Left lung (tissue), 10 donors: ENCODE data around the gene MUS81. TPM values are rescaled to one million over a fixed set of nuclear protein-coding genes. Genes with fewer than 3 reads are reported as not detected.

Experiments used
- ATAC-seq: fragments of 200-7000 bp; cut with Tn5 transposase; one replicate; pipeline ENCODE4 v1.9.1; 2020; ENCODE audit warnings: moderate library complexity
- DNase-seq, 4 donors: peaks; one replicate each; pipeline ENCODE4 v3.0.0-alpha.2; 2013 to 2020
- H3K27ac ChIP-seq, 2 donors: fragments of 200-600 bp; sonication (generic) in 1 of 2; one replicate each; pipeline versions ENCODE4 v1.5.0 to v1.8.0; 2020 to 2021
- H3K27me3 ChIP-seq, 2 donors: fragments of 200-600 bp; sonication (generic) in 1 of 2; one replicate each; pipeline versions ENCODE4 v1.5.0 to v1.8.0; 2020 to 2021
- H3K36me3 ChIP-seq, 2 donors: fragments of 200-600 bp; sonication (generic) in 1 of 2; one replicate each; pipeline versions ENCODE4 v1.5.0 to v1.8.0; 2020 to 2021
- H3K4me1 ChIP-seq, 2 donors: fragments of 200-600 bp; one replicate each; pipeline ENCODE4 v1.8.0; 2021
- H3K4me3 ChIP-seq, 2 donors: fragments of 200-600 bp; sonication (generic) in 1 of 2; one replicate each; pipeline versions ENCODE4 v1.5.0 to v1.8.0; 2020 to 2021; ENCODE audit warnings: mild to moderate bottlenecking in 1 of 2
- H3K9me3 ChIP-seq, 2 donors: fragments of 200-600 bp; sonication (generic) in 1 of 2; one replicate each; pipeline versions ENCODE4 v1.5.0 to v1.8.0; 2020 to 2021
- intact Hi-C, 2 donors: fragments of 100-400 bp; cut with DNase I; formaldehyde crosslinking; loops; one replicate each; pipeline versions ENCODE4 v1.11.2 to v1.14.2; 2022
- polyA plus RNA-seq, 6 donors: library from polyadenylated mRNA; unstranded; fragments of 120-200 nt; gene quantifications; one replicate each; pipeline ENCODE4 v1.2.1, GENCODE V29; 2013; ENCODE audit not compliant: insufficient read length in 6 of 6
- total RNA-seq, 2 donors: library from RNA; stranded (reverse); fragmentation: NEBNext Ultra II Directional; extraction: Animal tissue kit (Norgen Biotek cat#: 25700); gene quantifications; one replicate each; pipeline ENCODE4 v1.2.1, GENCODE V29; 2021
- TF ChIP-seq, protein P1 (sequence below), 2 donors: fragments of 200-600 bp; sonication (generic) in 1 of 2; IDR thresholded peaks; one replicate each; pipeline versions ENCODE4 v1.5.0 to v1.8.0; 2021; ENCODE audit warnings: antibody characterized with exemption in 2 of 2
- donor health status: DM: no; HTN: yes; CAD: no.
- donor health status: DM: no; HTN: no; CAD: no.

The MUS81 gene
- total and polyA plus RNA-seq, 8 donors: 43.4 to 55.0 (median 50.9) TPM

DNA sequence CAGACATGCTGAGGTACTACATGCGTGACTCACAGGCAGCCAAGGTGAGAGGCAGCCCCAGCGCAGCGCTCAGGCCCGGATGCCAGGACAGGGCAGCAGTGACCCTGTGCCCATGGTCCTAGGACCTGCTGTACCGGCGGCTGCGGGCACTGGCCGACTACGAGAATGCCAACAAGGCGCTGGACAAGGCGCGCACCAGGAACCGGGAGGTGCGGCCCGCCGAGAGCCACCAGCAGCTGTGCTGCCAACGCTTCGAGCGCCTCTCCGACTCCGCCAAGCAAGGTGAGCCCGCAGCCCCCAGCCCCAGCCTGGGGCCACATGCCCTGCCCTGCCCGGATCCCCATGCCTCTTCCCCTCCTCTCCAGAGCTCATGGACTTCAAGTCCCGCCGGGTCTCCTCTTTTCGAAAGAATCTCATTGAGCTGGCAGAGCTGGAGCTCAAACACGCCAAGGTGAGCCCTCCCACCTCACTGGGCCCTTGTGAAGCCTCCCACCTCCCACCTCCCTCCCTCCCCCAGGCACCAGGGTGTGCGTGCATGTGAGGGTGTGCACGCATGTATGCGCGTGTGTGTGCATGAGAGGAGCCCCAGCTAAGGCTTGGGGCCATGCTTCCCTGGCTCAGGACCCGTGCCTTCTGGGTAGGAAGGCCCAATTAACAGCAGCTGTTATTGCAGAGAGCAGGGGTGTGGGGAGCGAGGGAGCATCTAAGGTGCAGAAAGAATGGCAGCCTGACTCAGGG, 7.6 kb upstream of the MUS81 start:
- TF ChIP-seq, protein P1, sequence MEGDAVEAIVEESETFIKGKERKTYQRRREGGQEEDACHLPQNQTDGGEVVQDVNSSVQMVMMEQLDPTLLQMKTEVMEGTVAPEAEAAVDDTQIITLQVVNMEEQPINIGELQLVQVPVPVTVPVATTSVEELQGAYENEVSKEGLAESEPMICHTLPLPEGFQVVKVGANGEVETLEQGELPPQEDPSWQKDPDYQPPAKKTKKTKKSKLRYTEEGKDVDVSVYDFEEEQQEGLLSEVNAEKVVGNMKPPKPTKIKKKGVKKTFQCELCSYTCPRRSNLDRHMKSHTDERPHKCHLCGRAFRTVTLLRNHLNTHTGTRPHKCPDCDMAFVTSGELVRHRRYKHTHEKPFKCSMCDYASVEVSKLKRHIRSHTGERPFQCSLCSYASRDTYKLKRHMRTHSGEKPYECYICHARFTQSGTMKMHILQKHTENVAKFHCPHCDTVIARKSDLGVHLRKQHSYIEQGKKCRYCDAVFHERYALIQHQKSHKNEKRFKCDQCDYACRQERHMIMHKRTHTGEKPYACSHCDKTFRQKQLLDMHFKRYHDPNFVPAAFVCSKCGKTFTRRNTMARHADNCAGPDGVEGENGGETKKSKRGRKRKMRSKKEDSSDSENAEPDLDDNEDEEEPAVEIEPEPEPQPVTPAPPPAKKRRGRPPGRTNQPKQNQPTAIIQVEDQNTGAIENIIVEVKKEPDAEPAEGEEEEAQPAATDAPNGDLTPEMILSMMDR (IDR thresholded peaks at IDR 0.05): no peak
- DNase-seq (peak in 1 of 4 donors; percentile 80), ATAC-seq (no peak)
- H3K27me3 ChIP-seq: no peaks in the 10 kb centered on the region
- intact Hi-C loops: no loop called here
- no peaks in the 10 kb centered on the region for H3K9me3 ChIP-seq
- no peak overlapping the region for H3K27ac ChIP-seq
- H3K4me1 ChIP-seq: peaks cover 8 to 32% of the 10 kb centered on the region in 2 donors
- peaks cover 6 to 60% of the 10 kb centered on the region in 2 donors for H3K36me3 ChIP-seq
- H3K4me3 ChIP-seq: no peak overlapping the region

DNA sequence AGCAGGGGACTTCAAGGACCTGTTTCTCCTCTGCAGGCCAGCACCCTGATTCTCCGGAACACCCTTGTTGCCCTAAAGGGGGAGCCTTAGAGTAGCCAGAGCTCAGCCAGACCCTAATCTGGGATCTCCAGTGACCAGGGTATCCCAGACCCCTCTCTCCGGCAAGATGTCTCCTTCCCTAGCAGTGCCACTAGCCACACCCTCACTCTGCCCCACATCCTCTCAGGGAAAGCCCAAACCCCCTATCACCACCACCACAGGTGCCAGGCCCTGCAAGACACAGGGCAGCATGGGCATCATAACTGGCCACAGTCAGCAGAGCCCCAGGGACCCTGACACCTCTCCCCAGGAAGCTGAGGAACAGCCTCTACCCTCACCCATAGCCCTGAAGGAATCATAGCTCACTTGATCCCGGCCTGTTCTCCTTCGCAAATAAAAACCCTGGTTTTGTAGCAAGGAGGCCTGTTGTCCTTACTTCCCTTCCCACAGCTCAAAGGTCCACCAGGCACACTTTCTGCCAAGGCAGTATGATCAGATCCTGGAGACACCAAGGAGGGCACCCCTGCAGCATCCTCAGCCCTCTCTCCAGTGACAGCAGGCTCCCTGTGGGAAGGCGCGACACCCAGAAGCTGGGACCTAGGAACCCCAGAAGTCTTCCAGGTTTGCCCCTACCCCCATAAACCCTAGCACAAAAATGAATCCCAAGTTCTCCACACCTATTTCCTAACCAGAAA, 6.8 kb upstream of the MUS81 start:
- peaks cover 6 to 60% of the 10 kb centered on the region in 2 donors for H3K36me3 ChIP-seq
- intact Hi-C loops: no loop called here

DNA sequence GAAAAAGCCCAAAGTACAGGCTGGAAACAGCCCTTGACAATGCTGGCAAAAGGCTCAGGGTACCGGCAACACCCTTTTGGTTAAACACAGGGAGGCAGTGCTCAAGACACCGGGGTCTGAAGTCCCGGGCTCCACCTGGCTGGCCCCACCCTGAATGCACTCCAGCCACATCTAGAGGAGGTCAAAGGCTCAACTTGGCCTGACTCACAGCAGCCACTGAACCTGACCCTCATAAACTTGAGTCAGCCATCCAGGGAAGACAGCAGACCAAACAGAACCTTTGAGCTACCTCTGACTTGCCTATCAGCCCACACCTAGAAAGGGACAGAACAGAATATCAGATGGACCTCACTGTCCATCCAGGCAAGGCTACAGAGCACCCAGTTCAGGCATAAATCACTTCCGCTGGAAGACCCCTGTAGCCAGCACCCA, 6.1 kb upstream of the MUS81 start:
- Histone ChIP-seq H3K4me3 (no peak overlapping the region), H3K27me3 (no peaks in the 10 kb centered on the region), H3K4me1 (peaks cover 8 to 41% of the 10 kb centered on the region in 2 donors), H3K36me3 (peaks cover 6 to 60% of the 10 kb centered on the region in 2 donors), H3K27ac (no peak overlapping the region), H3K9me3 (no peaks in the 10 kb centered on the region)
- intact Hi-C loops: no loop called here
- TF ChIP-seq, protein P1 (IDR thresholded peaks at IDR 0.05): no peak
- ATAC-seq: no peak
- DNase-seq: no peak

More for the DNA sequence above, 6.8 kb upstream of the MUS81 start:
- H3K9me3 ChIP-seq: no peaks in the 10 kb centered on the region
- TF ChIP-seq, protein P1 (IDR thresholded peaks at IDR 0.05): no peak
- DNase-seq: no peak
- H3K27me3 ChIP-seq: no peaks in the 10 kb centered on the region
- H3K4me1 ChIP-seq: peaks cover 8 to 34% of the 10 kb centered on the region in 2 donors
- no peak for ATAC-seq
- no peak overlapping the region for H3K27ac ChIP-seq
- H3K4me3 ChIP-seq: no peak overlapping the region

DNA sequence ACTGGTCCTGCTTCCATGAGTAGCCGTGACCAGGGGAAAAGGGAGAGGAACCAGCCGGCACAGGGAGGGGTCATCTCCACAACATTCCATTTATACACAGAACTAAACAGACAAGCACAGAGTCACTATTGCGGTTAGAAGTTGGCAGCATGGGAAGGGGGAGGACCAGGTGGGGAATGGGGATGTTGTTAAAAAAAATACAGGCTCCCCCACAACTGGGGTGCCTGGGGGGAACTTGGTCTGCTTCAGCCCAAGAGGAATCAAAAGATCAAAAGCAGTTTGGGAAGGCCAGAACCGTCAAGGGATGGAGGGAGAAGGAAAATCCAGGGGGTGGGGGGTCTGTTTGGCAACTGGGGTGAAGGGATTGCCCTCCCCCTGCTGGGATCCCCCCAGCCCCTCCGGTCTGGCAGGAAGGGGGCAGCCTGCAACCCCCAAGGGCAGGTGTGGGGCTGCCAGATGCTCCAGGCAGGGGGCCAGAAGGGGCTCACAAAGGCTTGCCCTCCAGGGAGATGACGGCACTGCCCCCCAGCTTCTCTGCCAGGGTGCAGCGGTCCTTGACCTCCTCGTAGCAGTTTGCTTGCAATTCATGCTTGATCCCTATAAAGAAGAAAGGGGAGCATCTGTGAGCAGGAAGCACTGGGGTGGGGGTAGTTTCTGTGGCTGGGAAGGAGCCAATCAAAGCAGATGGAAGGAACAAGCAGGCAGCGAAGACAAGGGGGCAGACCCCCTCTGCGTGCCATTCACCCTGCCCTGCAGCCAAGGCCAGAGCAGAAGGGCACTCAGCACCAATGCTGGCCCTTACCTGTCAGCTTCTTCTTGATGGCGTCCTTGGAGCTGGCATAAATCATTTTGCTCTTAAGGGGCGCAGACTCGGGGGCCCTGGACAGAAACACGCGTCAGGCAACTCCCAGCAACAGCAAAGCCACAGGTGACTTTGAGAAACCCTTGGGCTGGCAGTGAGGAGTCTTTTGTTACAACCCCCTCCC, 5.1 kb upstream of the MUS81 start:
- peaks cover 6 to 60% of the 10 kb centered on the region in 2 donors for H3K36me3 ChIP-seq

More for the DNA sequence above, 5.1 kb upstream of the MUS81 start:
- H3K27ac ChIP-seq: no peak overlapping the region
- H3K4me3 ChIP-seq: peak overlapping the region in 1 of 2 donors; percentile 96
- no peaks in the 10 kb centered on the region for H3K27me3 ChIP-seq
- intact Hi-C loops: no loop called here
- H3K4me1 ChIP-seq: peaks cover 8 to 49% of the 10 kb centered on the region in 2 donors
- no peaks in the 10 kb centered on the region for H3K9me3 ChIP-seq
- no peak for ATAC-seq
- DNase-seq: no peak
- TF ChIP-seq, protein P1 (IDR thresholded peaks at IDR 0.05): no peak
